ENCODE results near the gene CCDC112. TPM values are rescaled to one million over a fixed set of nuclear protein-coding genes. Genes with fewer than 3 reads are reported as not detected.

The CCDC112 gene
- total and polyA plus RNA-seq, 2 of the 13 experiments (the other 11 are each of a cell fraction or from before 2014, with no cell fraction given): 1.1 to 2.8 TPM

GRCh38 chr5:115262321-115263077 lies 34.0 kb downstream of the CCDC112 start, which contains the start of gene PGGT1B (continued):
- TF ChIP-seq SMAD3 (CRISPR knock-in tag; IDR thresholded peaks at IDR 0.05): peak; percentile 80; the same call in 1 of the 2 replicates
- peak; percentile 78 for TF ChIP-seq CBX5 (CRISPR knock-in tag; IDR thresholded peaks at IDR 0.05; ENCODE audit: borderline replicate concordance)
- TF ChIP-seq NR1H2 (CRISPR knock-in tag; IDR thresholded peaks at IDR 0.05; ENCODE audit: borderline replicate concordance, low read depth): no peak
- TF ChIP-seq ZNF570 (CRISPR knock-in tag; IDR thresholded peaks at IDR 0.05; ENCODE audit: borderline replicate concordance): no peak
- TF ChIP-seq KLF16 (CRISPR knock-in tag; IDR thresholded peaks at IDR 0.05): peak in 1 of 2 experiments; percentile 86; a peak in 2 of 4 replicates
- TF ChIP-seq MAF1 (CRISPR knock-in tag; IDR thresholded peaks at IDR 0.05; ENCODE audit: borderline replicate concordance): no peak
- peak; percentile 39 for TF ChIP-seq TBL1XR1 (IDR thresholded peaks at IDR 0.05; ENCODE audit: borderline replicate concordance, low read length, partially characterized antibody)
- TF ChIP-seq BCL6 (CRISPR knock-in tag; IDR thresholded peaks at IDR 0.05): peak; percentile 50; the same call in 1 of the 2 replicates
- peak; percentile 77 for TF ChIP-seq ZNF768 (CRISPR knock-in tag; IDR thresholded peaks at IDR 0.05)
- peak; percentile 64; the same call in 1 of the 2 replicates for TF ChIP-seq FOXK1 (CRISPR knock-in tag; IDR thresholded peaks at IDR 0.05; ENCODE audit: borderline replicate concordance, low read depth)
- no peak for TF ChIP-seq SKI (IDR thresholded peaks at IDR 0.05; ENCODE audit: partially characterized antibody)
- TF ChIP-seq MAFF (IDR thresholded peaks at IDR 0.05; ENCODE audit: low read depth, low read length): no peak
- peak; percentile 77 for TF ChIP-seq GMEB1 (CRISPR knock-in tag; IDR thresholded peaks at IDR 0.05; ENCODE audit: borderline replicate concordance)
- TF ChIP-seq ZNF282 (IDR thresholded peaks at IDR 0.05; ENCODE audit: partially characterized antibody): no peak
- TF ChIP-seq ZBTB14 (CRISPR knock-in tag; IDR thresholded peaks at IDR 0.05): no peak
- TF ChIP-seq SSRP1 (CRISPR knock-in tag; IDR thresholded peaks at IDR 0.05): 0 out of 2 replicates have a peak, but pooled peaks have one; percentile 19
- no peak for TF ChIP-seq FLYWCH1 (CRISPR knock-in tag; IDR thresholded peaks at IDR 0.05)
- peak; percentile 75; the same call in 1 of the 2 replicates for TF ChIP-seq ZIK1 (CRISPR knock-in tag; IDR thresholded peaks at IDR 0.05; ENCODE audit: borderline replicate concordance, low read depth)
- TF ChIP-seq CSRNP1 (CRISPR knock-in tag; IDR thresholded peaks at IDR 0.05): no peak
- TF ChIP-seq ZNF510 (CRISPR knock-in tag; IDR thresholded peaks at IDR 0.05; ENCODE audit: low read depth): no peak
- TF ChIP-seq TP53 (CRISPR knock-in tag; conservative IDR thresholded peaks at IDR 0.05): 0 out of 2 replicates have a peak, but pooled peaks have one; percentile 30
- TF ChIP-seq SP4 (CRISPR knock-in tag; IDR thresholded peaks at IDR 0.05): no peak
- TF ChIP-seq NFATC3 (CRISPR knock-in tag; IDR thresholded peaks at IDR 0.05): peak; percentile 55; the same call in 1 of the 2 replicates
- peak; percentile 63; the same call in 1 of the 2 replicates for TF ChIP-seq ISL2 (CRISPR knock-in tag; IDR thresholded peaks at IDR 0.05)
- no peak for TF ChIP-seq FOXO4 (CRISPR knock-in tag; conservative IDR thresholded peaks at IDR 0.05)
